VCaP (cell line): ENCODE data around the gene TANGO2.

Experiments
- H3K27ac ChIP-seq: fragments of 450-650 bp; 2 replicates; pipeline ENCODE4 v1.5.1; 2017
- TF ChIP-seq, protein P1 (sequence below): fragments of 450-650 bp; conservative IDR thresholded peaks from 2 replicates; pipeline ENCODE4 v1.5.1; 2017; ENCODE audit warnings: mild to moderate bottlenecking, moderate library complexity

TANGO2 gene

DNA sequence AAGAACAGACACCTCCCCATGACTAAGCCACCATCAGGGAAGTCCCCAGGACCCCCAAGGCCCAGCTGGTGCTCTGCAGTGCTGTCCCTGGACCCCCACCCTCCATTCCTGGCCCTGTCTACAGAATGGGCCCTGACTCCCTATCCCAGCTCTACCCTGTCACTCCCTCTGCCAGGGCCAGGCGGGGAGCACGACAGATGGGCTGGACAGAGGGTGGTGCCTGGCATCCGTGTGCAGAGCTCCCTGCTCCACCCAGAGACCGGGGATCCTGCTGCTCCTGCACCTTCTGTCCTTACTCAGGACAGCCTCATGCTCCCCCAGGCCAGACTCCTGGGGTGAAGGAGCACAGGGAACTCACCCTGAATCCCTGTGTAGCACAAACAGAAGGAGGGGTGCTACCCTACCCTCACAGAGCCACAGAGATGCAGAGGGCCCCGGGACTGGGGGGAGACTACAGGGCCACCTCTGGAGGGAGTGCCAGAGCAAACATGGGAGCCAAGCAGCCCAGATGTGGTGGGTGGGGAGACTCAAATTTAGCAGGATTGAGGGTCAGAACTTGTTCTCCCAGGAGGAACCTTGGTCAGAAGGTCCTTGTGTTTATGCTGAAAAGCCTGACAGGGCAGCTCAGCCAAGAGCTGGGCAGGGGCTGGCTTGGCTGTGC, 6.3 kb upstream of the TANGO2 start:
- TF ChIP-seq, protein P1, sequence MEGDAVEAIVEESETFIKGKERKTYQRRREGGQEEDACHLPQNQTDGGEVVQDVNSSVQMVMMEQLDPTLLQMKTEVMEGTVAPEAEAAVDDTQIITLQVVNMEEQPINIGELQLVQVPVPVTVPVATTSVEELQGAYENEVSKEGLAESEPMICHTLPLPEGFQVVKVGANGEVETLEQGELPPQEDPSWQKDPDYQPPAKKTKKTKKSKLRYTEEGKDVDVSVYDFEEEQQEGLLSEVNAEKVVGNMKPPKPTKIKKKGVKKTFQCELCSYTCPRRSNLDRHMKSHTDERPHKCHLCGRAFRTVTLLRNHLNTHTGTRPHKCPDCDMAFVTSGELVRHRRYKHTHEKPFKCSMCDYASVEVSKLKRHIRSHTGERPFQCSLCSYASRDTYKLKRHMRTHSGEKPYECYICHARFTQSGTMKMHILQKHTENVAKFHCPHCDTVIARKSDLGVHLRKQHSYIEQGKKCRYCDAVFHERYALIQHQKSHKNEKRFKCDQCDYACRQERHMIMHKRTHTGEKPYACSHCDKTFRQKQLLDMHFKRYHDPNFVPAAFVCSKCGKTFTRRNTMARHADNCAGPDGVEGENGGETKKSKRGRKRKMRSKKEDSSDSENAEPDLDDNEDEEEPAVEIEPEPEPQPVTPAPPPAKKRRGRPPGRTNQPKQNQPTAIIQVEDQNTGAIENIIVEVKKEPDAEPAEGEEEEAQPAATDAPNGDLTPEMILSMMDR: no peak
- H3K27ac ChIP-seq: peak overlapping the region; percentile 87; the same call in 1 of the 2 replicates

DNA sequence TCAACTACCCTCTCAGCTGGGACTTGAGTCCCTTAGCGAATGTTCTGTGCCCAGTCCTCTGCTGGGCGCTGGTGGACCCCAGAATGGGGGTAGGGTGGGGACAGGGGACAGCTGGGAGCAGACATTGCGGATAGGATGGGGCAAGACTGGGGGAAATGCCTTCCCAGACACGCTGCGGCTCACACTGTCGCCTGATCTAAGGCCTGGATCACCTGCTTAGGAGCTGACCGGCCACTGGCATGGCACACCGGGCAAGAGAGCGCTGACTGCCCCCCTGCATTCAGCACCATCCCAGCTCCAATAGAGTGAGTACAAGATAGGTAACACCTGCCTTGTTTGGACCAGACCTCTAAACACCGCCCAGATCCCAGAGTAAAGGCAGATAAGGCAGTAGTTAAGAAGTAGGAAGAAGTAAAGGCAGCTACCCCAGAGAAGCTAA, 5.7 kb upstream of the TANGO2 start:
- TF ChIP-seq, protein P1: no peak

DNA sequence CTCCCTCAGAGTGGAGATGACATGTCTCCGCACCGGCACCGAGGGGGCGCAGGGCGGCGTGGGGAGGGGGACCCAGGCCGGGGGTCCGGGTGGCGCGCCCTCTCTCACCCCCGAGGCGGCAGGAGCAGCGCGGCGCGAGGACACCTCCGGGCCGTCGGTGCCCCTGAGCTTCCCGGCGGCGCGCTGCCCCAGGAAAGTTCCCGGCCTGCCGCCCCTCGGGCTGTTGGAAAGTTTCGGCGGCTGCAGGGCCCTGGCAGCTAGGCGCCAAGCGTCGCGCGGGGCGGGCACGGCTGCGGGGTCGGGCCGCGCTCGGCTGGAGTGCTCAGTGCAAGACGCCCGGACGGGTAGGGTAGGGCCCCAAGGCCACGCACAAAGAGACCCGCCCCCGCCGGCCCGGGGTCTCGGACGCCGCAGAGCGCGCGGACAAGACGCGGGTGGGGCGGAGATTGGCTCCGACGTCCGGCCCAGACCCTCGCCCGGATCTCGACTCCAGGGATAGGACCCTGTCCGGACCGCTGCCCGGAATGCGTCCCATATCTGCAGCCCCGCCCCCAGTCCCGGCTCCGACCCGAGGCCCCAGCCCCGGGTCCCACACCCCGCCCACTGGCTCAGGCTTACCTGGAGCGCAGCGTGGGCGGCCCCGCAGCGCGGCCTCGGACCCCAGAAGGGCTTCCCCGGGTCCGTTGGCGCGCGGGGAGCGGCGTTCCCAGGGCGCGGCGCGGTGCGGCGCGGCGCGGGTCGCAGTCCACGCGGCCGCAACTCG, 4.8 kb upstream of the TANGO2 start:
- TF ChIP-seq, protein P1: no peak
- H3K27ac ChIP-seq: peak overlapping the region; percentile 87

More for the DNA sequence above, 5.7 kb upstream of the TANGO2 start:
- H3K27ac ChIP-seq: peak overlapping the region; percentile 87

DNA sequence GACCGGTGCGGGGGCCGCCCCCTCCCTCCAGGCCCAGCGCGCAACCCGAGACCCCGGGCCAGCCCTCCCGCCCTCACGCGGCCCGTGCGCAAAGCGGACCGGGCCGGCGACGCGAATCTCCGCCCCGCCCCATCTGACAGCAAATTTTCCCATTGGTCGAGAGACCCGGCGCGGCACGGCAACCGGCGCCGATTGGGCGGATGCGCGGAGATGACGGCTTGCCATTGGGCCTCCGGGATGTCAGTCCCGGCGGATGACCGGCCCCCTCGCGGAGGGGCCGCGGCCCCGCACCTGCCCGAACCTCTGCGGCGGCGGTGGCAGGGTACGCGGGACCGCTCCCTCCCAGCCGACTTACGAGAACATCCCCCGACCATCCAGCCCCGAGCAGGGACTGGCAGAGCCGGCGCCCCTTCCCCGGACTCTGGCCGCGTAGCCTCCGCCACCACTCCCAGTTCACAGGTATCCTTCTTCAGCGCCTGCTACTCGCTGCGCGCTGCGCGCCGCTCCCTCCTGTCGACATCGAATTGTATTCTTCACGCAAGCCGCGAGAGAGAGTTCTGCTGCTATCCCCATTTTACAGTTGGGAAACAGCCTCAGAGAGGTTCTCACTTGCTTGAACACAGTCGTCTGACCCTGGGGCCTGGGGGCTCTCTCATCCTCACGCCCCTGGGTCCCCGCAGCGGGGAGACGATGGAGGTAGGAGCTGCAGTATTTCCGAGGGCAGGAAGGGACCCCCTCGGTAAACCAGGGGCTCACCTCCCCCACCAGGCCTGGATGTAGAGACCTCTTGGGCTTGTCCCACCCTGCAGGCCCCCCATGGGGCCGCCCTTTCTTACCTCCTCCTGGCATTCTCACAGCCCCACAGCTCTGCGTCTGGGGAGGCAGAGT, 3.9 kb upstream of the TANGO2 start, which contains the start of gene ARVCF:
Gene ARVCF, minus strand, starts transcription at position 90 of the 888 bp plus-strand sequence. CDS start 26,029 bp downstream, outside the sequence.
- TF ChIP-seq, protein P1: no peak
- H3K27ac ChIP-seq: peak within 1 kb of the TSS; percentile 87

DNA sequence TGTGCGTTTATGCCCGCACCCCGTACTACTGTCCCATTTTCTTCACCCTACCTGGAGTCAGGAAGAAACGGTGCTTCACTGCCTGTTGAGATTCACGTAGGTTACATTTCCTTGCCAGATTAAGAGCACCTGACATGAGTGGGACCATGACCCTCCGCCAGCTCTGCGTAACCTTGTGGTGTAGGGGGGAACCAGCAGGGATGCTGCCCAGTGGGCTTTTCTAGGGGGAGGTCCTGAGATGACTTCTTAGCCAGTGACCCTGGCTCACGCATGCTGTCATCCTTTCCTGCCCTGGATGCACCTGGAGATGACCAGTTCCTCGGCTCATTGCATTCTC, 3.3 kb upstream of the TANGO2 start:
- H3K27ac ChIP-seq: peak overlapping the region; percentile 87
- TF ChIP-seq, protein P1: no peak

DNA sequence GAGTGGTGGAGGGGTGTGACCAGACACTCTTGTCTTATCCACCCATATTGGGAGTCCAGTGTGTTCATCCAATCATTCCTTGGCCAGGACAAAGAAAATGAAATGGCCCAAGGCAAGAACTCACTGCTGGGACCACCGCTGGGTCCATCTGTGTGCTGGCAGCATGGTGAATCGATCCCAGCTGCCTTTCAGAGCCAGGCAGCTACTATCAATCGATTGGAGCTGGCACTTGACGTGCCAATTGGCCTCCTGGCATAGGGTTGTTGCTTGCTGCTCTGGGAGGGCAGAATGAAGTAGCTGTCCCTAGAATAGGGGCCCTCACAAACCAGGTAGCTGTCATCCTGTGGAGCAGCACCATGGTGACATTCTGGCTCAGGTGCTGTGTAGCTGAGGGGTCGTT, 2.9 kb upstream of the TANGO2 start:
- H3K27ac ChIP-seq: no peak overlapping the region
- TF ChIP-seq, protein P1: no peak
